Aorta (tissue), 5 donors: ENCODE results near the gene KIZ. TPM values are rescaled to one million over a fixed set of nuclear protein-coding genes. Genes with fewer than 3 reads are reported as not detected.

Experiments used
- ATAC-seq: fragments of 200-7000 bp; cut with Tn5 transposase; one replicate; pipeline ENCODE4 v1.9.1; 2022; ENCODE audit warnings: moderate library complexity; ENCODE audit not compliant: low FRiP score
- DNase-seq, 2 donors: peaks; one replicate each; pipeline ENCODE4 v3.0.0-alpha.2; 2020
- H3K27ac ChIP-seq, 2 donors: one replicate each; pipeline ENCODE4 v1.5.1; 2013; ENCODE audit warnings: low read length in 2 of 2, mild to moderate bottlenecking in 2 of 2, moderate library complexity in 2 of 2, control low read depth in 1 of 2, inconsistent platforms in 1 of 2, low read depth in 1 of 2
- H3K27me3 ChIP-seq, 2 donors: one replicate each; pipeline ENCODE4 v1.6.1; 2013; ENCODE audit warnings: control low read depth in 1 of 2, low read length in 1 of 2, mild to moderate bottlenecking in 1 of 2, moderate library complexity in 1 of 2; ENCODE audit not compliant: insufficient read depth in 2 of 2, control insufficient read depth in 1 of 2
- H3K36me3 ChIP-seq, 2 donors: one replicate each; pipeline ENCODE4 v1.6.1; 2013; ENCODE audit warnings: control low read depth in 1 of 2, low read length in 1 of 2, mild to moderate bottlenecking in 1 of 2; ENCODE audit not compliant: insufficient read depth in 2 of 2, control insufficient read depth in 1 of 2
- H3K4me1 ChIP-seq, 2 donors: one replicate each; pipeline ENCODE4 v1.6.1; 2013; ENCODE audit warnings: low read length in 2 of 2, control low read depth in 1 of 2, mild to moderate bottlenecking in 1 of 2, moderate library complexity in 1 of 2; ENCODE audit not compliant: insufficient read depth in 2 of 2, control insufficient read depth in 1 of 2
- H3K4me3 ChIP-seq, 2 donors: one replicate each; pipeline ENCODE4 v1.5.1; 2013; ENCODE audit warnings: low read length in 2 of 2, control low read depth in 1 of 2, mild to moderate bottlenecking in 1 of 2
- H3K9me3 ChIP-seq: one replicate; pipeline ENCODE4 v1.6.1; 2013; ENCODE audit warnings: mild to moderate bottlenecking, low read length; ENCODE audit not compliant: control insufficient read depth
- WGBS, 2 donors: extraction: QIAGEN DNeasy Blood & Tissue Kit; methylation state at CpG; one replicate each; pipeline ENCODE4 v1.1.7; 2013; 5-methylcytosine and 5-hydroxymethylcytosine counted together
- intact Hi-C, 2 donors: fragments of 100-400 bp; cut with DNase I; formaldehyde crosslinking; loops; one replicate each; pipeline versions ENCODE4 v1.14.2 to v1.15.0; 2022
- polyA plus RNA-seq, 2 donors: library from polyadenylated mRNA; stranded (reverse); fragments of 200-250 nt; gene quantifications; one replicate each; pipeline ENCODE4 v1.2.3, GENCODE V29; 2013
- total RNA-seq, 2 donors: library from RNA; stranded (reverse); fragmentation: NEBNext Ultra II Directional; extraction: Animal tissue kit (Norgen Biotek cat#: 25700); gene quantifications; one replicate each; pipeline ENCODE4 v1.2.1, GENCODE V29; 2021
- donor health status: healthy with polysubstance abuse.
- donor health status: Bipolar disorder and iron deficiency.
- donor health status: DM: no; HTN: no; CAD: no.
- donor health status: DM: no; HTN: no; CAD: no.
- donor health status: DM: yes; HTN: yes; CAD: no.

KIZ gene
- total and polyA plus RNA-seq, 4 donors, result 15.9 to 29.4 (median 22.3) TPM

GRCh38 chr20:21228511-21228910 lies 102.6 kb downstream of the KIZ start:
- intact Hi-C loops, result no loop called here
- no peak for ATAC-seq
- DNase-seq, result no peak

GRCh38 chr20:21229163-21229562 lies 103.3 kb downstream of the KIZ start:
- H3K4me3 ChIP-seq, result no peak overlapping the region
- 85 to 91% methylated on average over 2 of the region's 2 CpGs for WGBS, 2 donors
- no peaks in the 10 kb centered on the region for H3K9me3 ChIP-seq
- peaks cover 4 to 6% of the 10 kb centered on the region in 2 donors for H3K36me3 ChIP-seq
- DNase-seq (no peak), ATAC-seq (no peak)
- H3K27ac ChIP-seq, result no peak overlapping the region
- intact Hi-C loops, result no loop called here
- no peaks in the 10 kb centered on the region for H3K27me3 ChIP-seq
- no peaks in the 10 kb centered on the region for H3K4me1 ChIP-seq

More at GRCh38 chr20:21228511-21228910, 102.6 kb downstream of the KIZ start:
- H3K27ac ChIP-seq, result no peak overlapping the region
- H3K9me3 ChIP-seq, result no peaks in the 10 kb centered on the region
- 78 to 84% methylated on average over 3 of the region's 3 CpGs for WGBS, 2 donors
- H3K36me3 ChIP-seq, result peaks cover 4 to 6% of the 10 kb centered on the region in 2 donors
- no peak overlapping the region for H3K4me3 ChIP-seq
- H3K27me3 ChIP-seq, result no peaks in the 10 kb centered on the region
- H3K4me1 ChIP-seq, result no peaks in the 10 kb centered on the region

GRCh38 chr20:21230220-21230619 lies 104.3 kb downstream of the KIZ start:
- H3K27ac ChIP-seq, result no peak overlapping the region
- no peaks in the 10 kb centered on the region for H3K9me3 ChIP-seq
- peaks cover 4 to 6% of the 10 kb centered on the region in 2 donors for H3K36me3 ChIP-seq
- ATAC-seq (no peak), DNase-seq (no peak)
- 93 to 96% methylated on average over 3 of the region's 3 CpGs for WGBS, 2 donors
- no peaks in the 10 kb centered on the region for H3K27me3 ChIP-seq
- intact Hi-C loops, result no loop called here
- no peak overlapping the region for H3K4me3 ChIP-seq
- no peaks in the 10 kb centered on the region for H3K4me1 ChIP-seq

GRCh38 chr20:21230686-21231085 lies 104.8 kb downstream of the KIZ start:
- no peaks in the 10 kb centered on the region for H3K9me3 ChIP-seq
- intact Hi-C loops, result no loop called here
- no peak overlapping the region for H3K27ac ChIP-seq
- H3K4me3 ChIP-seq, result no peak overlapping the region
- WGBS, 2 donors, result 64 to 72% methylated on average over 4 of the region's 4 CpGs
- no peaks in the 10 kb centered on the region for H3K27me3 ChIP-seq
- no peak for ATAC-seq
- no peaks in the 10 kb centered on the region for H3K4me1 ChIP-seq
- peaks cover 4 to 6% of the 10 kb centered on the region in 2 donors for H3K36me3 ChIP-seq
- DNase-seq, result no peak

- ATAC-seq (no peak), DNase-seq (no peak)
- H3K27me3 ChIP-seq, result no peaks in the 10 kb centered on the region
- H3K36me3 ChIP-seq, result peaks cover 4 to 6% of the 10 kb centered on the region in 2 donors
- H3K27ac ChIP-seq, result no peak overlapping the region
- 87 to 91% methylated on average over 10 of the region's 10 CpGs for WGBS, 2 donors
- H3K4me1 ChIP-seq, result no peaks in the 10 kb centered on the region
- H3K9me3 ChIP-seq, result no peaks in the 10 kb centered on the region
- intact Hi-C loops, result no loop called here
- H3K4me3 ChIP-seq, result no peak overlapping the region
Measured at GRCh38 chr20:21232546-21233280, 106.8 kb downstream of the KIZ start.

- Histone ChIP-seq H3K36me3 (peaks cover 3 to 9% of the 10 kb centered on the region in 2 donors), H3K27me3 (no peaks in the 10 kb centered on the region), H3K9me3 (no peaks in the 10 kb centered on the region), H3K27ac (no peak overlapping the region), H3K4me1 (no peaks in the 10 kb centered on the region), H3K4me3 (no peak overlapping the region)
- ATAC-seq (no peak), DNase-seq (no peak)
- 91 to 95% methylated on average over 5 of the region's 5 CpGs for WGBS, 2 donors
- intact Hi-C loops, result no loop called here
Measured at GRCh38 chr20:21234324-21234723, 108.4 kb downstream of the KIZ start.

- H3K4me1 ChIP-seq, result no peaks in the 10 kb centered on the region
- intact Hi-C loops, result loop anchor here (1.0 to 5.0 kb wide), 3 partner anchors 270 to 337 kb away; no protein-coding TSS in a partner anchor
- H3K36me3 ChIP-seq, result peaks cover 3 to 9% of the 10 kb centered on the region in 2 donors
- H3K27me3 ChIP-seq, result no peaks in the 10 kb centered on the region
- no peak overlapping the region for H3K27ac ChIP-seq
- H3K4me3 ChIP-seq, result no peak overlapping the region
- no peak for ATAC-seq
- DNase-seq, result no peak
- no peaks in the 10 kb centered on the region for H3K9me3 ChIP-seq
- whole genome bisulfite sequencing, 2 donors, result 81 to 87% methylated on average over 11 of the region's 11 CpGs
Measured at GRCh38 chr20:21234806-21235483, 109.1 kb downstream of the KIZ start.

- DNase-seq, result peak; percentile 56 to 84
- peaks cover 3 to 9% of the 10 kb centered on the region in 2 donors for H3K36me3 ChIP-seq
- intact Hi-C loops, result loop anchor here (1.0 to 5.0 kb wide), 3 partner anchors 270 to 337 kb away; no protein-coding TSS in a partner anchor
- no peak overlapping the region for H3K27ac ChIP-seq
- H3K4me3 ChIP-seq, result no peak overlapping the region
- no peaks in the 10 kb centered on the region for H3K27me3 ChIP-seq
- 19 to 20% methylated on average over 15 of the region's 15 CpGs for WGBS, 2 donors
- no peaks in the 10 kb centered on the region for H3K9me3 ChIP-seq
- H3K4me1 ChIP-seq, result no peaks in the 10 kb centered on the region
- peak; percentile 84 for ATAC-seq
Measured at GRCh38 chr20:21235484-21236445, 109.9 kb downstream of the KIZ start.
